DND-41 (cell line): Measurements from ENCODE around the gene LEF1.

Source experiments
- ATAC-seq: fragments of 200-7000 bp; cut with Tn5 transposase; 3 replicates; pipeline ENCODE4 v1.9.1; 2021; ENCODE audit warnings: low read depth; ENCODE audit not compliant: insufficient read depth
- DNase-seq: peaks from one replicate; pipeline ENCODE4 v3.0.0-alpha.2; 2020
- H2AFZ ChIP-seq: 2 replicates; pipeline ENCODE4 v1.6.0; 2012; ENCODE audit warnings: low read depth, low read length
- H3K27ac ChIP-seq: 2 replicates; pipeline ENCODE4 v1.5.1; 2012; ENCODE audit warnings: low read length, inconsistent platforms
- H3K27me3 ChIP-seq: fragments of 200-600 bp; sonication (generic); 2 replicates; pipeline ENCODE4 v1.6.0; 2012; ENCODE audit warnings: low read length, mild to moderate bottlenecking, inconsistent platforms; ENCODE audit not compliant: insufficient read depth, poor library complexity
- H3K36me3 ChIP-seq: 2 replicates; pipeline ENCODE4 v1.5.1; 2012; ENCODE audit warnings: low read length, inconsistent platforms; ENCODE audit not compliant: insufficient read depth
- H3K4me1 ChIP-seq: 2 replicates; pipeline ENCODE4 v1.5.1; 2012; ENCODE audit warnings: mild to moderate bottlenecking, low read length; ENCODE audit not compliant: insufficient read depth
- H3K4me2 ChIP-seq: 2 replicates; pipeline ENCODE4 v1.6.0; 2012; ENCODE audit warnings: mild to moderate bottlenecking, moderate library complexity, low read length, inconsistent platforms; ENCODE audit not compliant: insufficient read depth
- H3K4me3 ChIP-seq, 2 experiments: fragments of 200-600 bp in 1 of 2; shearing (Covaris generic) in 1 of 2; 2 replicates each; pipeline ENCODE4 v1.5.1; 2012 to 2016; ENCODE audit warnings: inconsistent platforms in 2 of 2, low read length in 2 of 2, mild to moderate bottlenecking in 2 of 2, low read depth in 1 of 2, moderate library complexity in 1 of 2
- H3K79me2 ChIP-seq: 2 replicates; pipeline ENCODE4 v1.6.0; 2012; ENCODE audit warnings: low read length, inconsistent platforms; ENCODE audit not compliant: insufficient read depth
- H3K9ac ChIP-seq: 2 replicates; pipeline ENCODE4 v1.6.0; 2012; ENCODE audit warnings: low read depth, mild to moderate bottlenecking, inconsistent platforms, low read length, moderate library complexity
- H3K9me3 ChIP-seq: 2 replicates; pipeline ENCODE4 v1.5.1; 2012; ENCODE audit warnings: low read length, moderate library complexity, mild to moderate bottlenecking, inconsistent platforms; ENCODE audit not compliant: insufficient read depth, severe bottlenecking
- H4K20me1 ChIP-seq: 2 replicates; pipeline ENCODE4 v1.6.0; 2012; ENCODE audit warnings: low read length; ENCODE audit not compliant: insufficient read depth
- EZH2 ChIP-seq: IDR thresholded peaks from 3 replicates; pipeline ENCODE4 v1.6.1; 2012; ENCODE audit warnings: borderline replicate concordance, low read depth, mild to moderate bottlenecking, moderate library complexity, low read length, inconsistent platforms; ENCODE audit not compliant: severe bottlenecking
- TF ChIP-seq, protein P1 (sequence below): IDR thresholded peaks from 2 replicates; pipeline ENCODE4 v1.5.1; 2012; ENCODE audit warnings: borderline replicate concordance, low read length, moderate library complexity, mild to moderate bottlenecking; ENCODE audit not compliant: poor library complexity, severe bottlenecking; ENCODE audit errors: extremely low read depth

LEF1 gene

DNA sequence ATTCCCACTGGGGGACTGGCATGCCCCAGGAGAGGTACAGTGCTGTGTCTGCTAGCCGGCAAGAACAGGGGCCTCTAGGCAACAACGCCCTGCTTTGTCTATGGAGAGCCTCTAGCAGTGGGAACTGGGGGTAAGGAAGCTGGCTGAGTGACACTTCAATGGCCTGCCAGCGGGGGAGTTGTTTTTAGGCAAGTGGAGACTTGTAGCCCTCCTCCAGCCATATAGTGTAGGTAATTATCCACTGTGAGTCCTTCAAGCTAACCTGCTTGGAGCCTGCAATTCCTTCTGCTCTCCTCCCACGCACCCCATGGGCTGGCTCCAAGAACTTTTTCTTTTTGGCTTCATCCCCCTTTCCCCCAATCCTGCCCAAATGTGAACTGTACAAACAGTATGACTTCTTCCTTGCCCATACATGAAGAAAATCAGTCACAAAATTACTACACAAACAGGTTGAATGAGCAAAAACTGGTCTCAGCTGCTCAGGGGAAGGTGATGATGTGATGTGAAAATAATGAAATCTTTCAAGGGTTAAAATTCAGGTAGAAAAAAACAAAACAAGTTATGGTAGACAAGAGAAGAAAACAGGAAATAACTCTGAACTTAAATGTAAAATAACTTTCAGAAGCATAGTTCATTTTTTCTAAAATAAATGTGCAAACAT lies 33.1 kb downstream of the LEF1 start:
- H3K4me3 ChIP-seq, result no peak overlapping the region
- H3K9ac ChIP-seq, result no peak overlapping the region
- H3K27me3 ChIP-seq, result no peaks in the 10 kb centered on the region
- ATAC-seq (peak; percentile 56), DNase-seq (no peak)
- peak overlapping the region; percentile 4 for H3K27ac ChIP-seq
- peaks cover 100% of the 10 kb centered on the region for H3K79me2 ChIP-seq
- peaks cover 92% of the 10 kb centered on the region for H3K36me3 ChIP-seq
- peaks cover 92% of the 10 kb centered on the region for H4K20me1 ChIP-seq
- H3K4me1 ChIP-seq, result peaks cover 43% of the 10 kb centered on the region
- no peaks in the 10 kb centered on the region for H3K9me3 ChIP-seq
- no peak overlapping the region for H2AFZ ChIP-seq
- peak overlapping the region; percentile 8; the same call in 1 of the 2 replicates for H3K4me2 ChIP-seq
- TF ChIP-seq EZH2, result no peak
- TF ChIP-seq, protein P1, sequence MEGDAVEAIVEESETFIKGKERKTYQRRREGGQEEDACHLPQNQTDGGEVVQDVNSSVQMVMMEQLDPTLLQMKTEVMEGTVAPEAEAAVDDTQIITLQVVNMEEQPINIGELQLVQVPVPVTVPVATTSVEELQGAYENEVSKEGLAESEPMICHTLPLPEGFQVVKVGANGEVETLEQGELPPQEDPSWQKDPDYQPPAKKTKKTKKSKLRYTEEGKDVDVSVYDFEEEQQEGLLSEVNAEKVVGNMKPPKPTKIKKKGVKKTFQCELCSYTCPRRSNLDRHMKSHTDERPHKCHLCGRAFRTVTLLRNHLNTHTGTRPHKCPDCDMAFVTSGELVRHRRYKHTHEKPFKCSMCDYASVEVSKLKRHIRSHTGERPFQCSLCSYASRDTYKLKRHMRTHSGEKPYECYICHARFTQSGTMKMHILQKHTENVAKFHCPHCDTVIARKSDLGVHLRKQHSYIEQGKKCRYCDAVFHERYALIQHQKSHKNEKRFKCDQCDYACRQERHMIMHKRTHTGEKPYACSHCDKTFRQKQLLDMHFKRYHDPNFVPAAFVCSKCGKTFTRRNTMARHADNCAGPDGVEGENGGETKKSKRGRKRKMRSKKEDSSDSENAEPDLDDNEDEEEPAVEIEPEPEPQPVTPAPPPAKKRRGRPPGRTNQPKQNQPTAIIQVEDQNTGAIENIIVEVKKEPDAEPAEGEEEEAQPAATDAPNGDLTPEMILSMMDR, result peak; percentile 34

DNA sequence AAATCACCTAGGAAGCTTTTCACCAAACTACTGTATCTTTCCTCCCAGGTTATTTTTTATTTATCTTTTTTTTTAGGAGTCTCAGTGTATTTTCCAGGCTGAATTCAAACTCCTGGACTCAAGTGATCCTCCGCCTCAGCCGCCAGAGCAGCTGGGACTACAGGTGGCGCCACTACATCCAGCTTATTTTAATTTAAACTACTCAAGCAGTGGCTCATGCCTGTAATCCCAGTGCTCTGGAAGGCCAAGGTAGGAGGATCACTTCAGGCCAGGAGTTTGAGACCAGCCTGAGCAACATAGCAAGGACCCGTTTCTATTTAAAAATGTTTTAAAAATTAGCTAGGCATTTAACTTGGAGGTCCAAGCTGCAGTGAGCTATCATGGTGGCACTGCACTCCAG lies 37.8 kb downstream of the LEF1 start:
- peaks cover 98% of the 10 kb centered on the region for H3K36me3 ChIP-seq
- H3K27ac ChIP-seq, result no peak overlapping the region
- TF ChIP-seq, protein P1, result peak; percentile 54
- no peak for TF ChIP-seq EZH2
- ATAC-seq, result no peak; the same call in 2 of the 3 replicates
- no peaks in the 10 kb centered on the region for H3K27me3 ChIP-seq
- H3K4me1 ChIP-seq, result peaks cover 25% of the 10 kb centered on the region
- H3K9me3 ChIP-seq, result no peaks in the 10 kb centered on the region
- H2AFZ ChIP-seq, result no peak overlapping the region
- H3K4me3 ChIP-seq, result no peak overlapping the region
- peaks cover 100% of the 10 kb centered on the region for H3K79me2 ChIP-seq
- H3K4me2 ChIP-seq, result no peak overlapping the region
- no peak for DNase-seq
- no peak overlapping the region for H3K9ac ChIP-seq
- peaks cover 93% of the 10 kb centered on the region for H4K20me1 ChIP-seq

DNA sequence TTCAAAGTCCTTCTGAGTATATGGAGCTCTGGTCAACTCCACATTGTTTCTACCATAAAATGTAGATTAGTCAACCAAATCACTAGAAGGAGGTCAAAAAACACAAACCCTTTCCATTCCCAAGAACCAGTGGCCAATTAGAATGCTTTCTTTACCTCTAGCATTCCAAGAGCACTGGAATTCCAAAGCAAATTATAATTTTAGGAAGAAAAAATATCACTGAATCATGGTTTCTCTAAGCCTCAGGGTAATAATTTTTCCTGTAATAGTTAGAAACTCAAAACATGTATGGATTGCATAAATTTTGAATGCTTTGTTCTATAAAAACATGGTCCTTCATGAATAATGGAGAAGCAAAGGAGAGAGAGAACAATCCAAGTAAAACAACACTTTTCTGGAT lies 39.5 kb downstream of the LEF1 start:
- H3K36me3 ChIP-seq, result peaks cover 96% of the 10 kb centered on the region
- ATAC-seq, result no peak

More for the DNA sequence above, 39.5 kb downstream of the LEF1 start:
- Histone ChIP-seq H3K4me1 (peaks cover 15% of the 10 kb centered on the region), H3K9ac (no peak overlapping the region), H3K27me3 (no peaks in the 10 kb centered on the region), H2AFZ (no peak overlapping the region), H4K20me1 (peaks cover 89% of the 10 kb centered on the region), H3K4me2 (no peak overlapping the region), H3K4me3 (no peak overlapping the region), H3K9me3 (no peaks in the 10 kb centered on the region), H3K79me2 (peaks cover 100% of the 10 kb centered on the region), H3K27ac (peak overlapping the region; percentile 23; the same call in 1 of the 2 replicates)
- TF ChIP-seq, protein P1, result no peak
- no peak for TF ChIP-seq EZH2
- DNase-seq, result no peak
